ENCODE measurements around the gene TRIM25. TPM values are rescaled to one million over a fixed set of nuclear protein-coding genes. Genes with fewer than 3 reads are reported as not detected.

The TRIM25 gene
- total and polyA plus RNA-seq, 2 of the 8 experiments (the other 6 are each of a cell fraction or from before 2014, with no cell fraction given), result 16.6 to 38.9 TPM

DNA sequence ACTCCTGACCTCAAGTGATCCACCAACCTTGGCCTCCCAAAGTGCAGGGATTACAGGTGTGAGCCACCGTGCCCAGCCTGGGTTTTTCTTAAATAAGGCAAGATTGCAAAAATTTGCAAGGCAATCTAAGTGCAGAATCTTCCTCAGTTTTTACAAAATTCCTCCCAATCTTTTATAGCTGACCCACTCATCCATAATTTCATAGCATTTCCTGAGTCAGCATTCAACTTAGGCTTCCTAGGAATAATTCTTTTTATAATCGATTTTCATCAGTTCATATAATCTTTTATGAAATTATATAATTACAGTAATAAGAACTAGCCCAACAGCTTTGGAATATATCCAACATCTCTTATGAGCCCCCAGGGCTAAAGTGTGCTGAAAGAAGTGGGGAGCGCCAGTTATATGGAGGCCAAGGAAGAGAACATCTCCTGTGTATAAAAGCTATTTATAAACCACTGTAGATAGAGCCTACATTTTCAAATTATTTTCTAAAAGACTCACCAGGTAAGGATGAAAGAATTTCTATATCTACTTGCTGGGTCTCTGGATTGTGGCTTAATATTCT is 32.2 kb upstream of the TRIM25 start (continued):
- TF ChIP-seq, protein P1, sequence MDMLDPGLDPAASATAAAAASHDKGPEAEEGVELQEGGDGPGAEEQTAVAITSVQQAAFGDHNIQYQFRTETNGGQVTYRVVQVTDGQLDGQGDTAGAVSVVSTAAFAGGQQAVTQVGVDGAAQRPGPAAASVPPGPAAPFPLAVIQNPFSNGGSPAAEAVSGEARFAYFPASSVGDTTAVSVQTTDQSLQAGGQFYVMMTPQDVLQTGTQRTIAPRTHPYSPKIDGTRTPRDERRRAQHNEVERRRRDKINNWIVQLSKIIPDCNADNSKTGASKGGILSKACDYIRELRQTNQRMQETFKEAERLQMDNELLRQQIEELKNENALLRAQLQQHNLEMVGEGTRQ (IDR thresholded peaks at IDR 0.05; ENCODE audit: low read length), result no peak
- TF ChIP-seq ASH2L (IDR thresholded peaks at IDR 0.05; ENCODE audit: low read length) (no peak), TCF12 (IDR thresholded peaks at IDR 0.05; ENCODE audit: low read depth, low read length) (no peak)

All from H1 (cell line).